Gastroesophageal sphincter (tissue), 3 donors: Measurements from ENCODE around the gene SLMAP.

Source experiments
- CTCF ChIP-seq, 4 experiments: fragments of 200-600 bp in 2 of 4; fragments of 450-650 bp in 2 of 4; sonication (generic) in 1 of 4; IDR thresholded peaks; one replicate each; pipeline ENCODE4 v1.5.1; 2017 to 2019; ENCODE audit warnings: antibody characterized with exemption in 4 of 4, mild to moderate bottlenecking in 2 of 4, moderate library complexity in 2 of 4
- POLR2A ChIP-seq, 2 donors: fragments of 450-650 bp; IDR thresholded peaks; one replicate each; pipeline ENCODE4 v1.6.1; 2017; ENCODE audit warnings: antibody characterized with exemption in 2 of 2, mild to moderate bottlenecking in 2 of 2, moderate library complexity in 1 of 2

- TF ChIP-seq POLR2A (IDR thresholded peaks at IDR 0.05): no peak
- no peak for TF ChIP-seq CTCF (IDR thresholded peaks at IDR 0.05)
Observed at GRCh38 chr3:57770009-57770827, 14.1 kb downstream of the SLMAP start.
